HG03196 (cell line): ENCODE data around the gene APOM.

ENCODE experiments used
- ATAC-seq: cut with Tn5 transposase; IDR thresholded peaks from one replicate; pipeline ENCODE4 v1.9.1; 2021; ENCODE audit not compliant: unreplicated experiment

APOM gene

GRCh38 chr6:31677955-31678354 lies 22.3 kb downstream of the APOM start:
- ATAC-seq = no peak

- no peak for ATAC-seq
These were observed 24.8 kb downstream of the APOM start, which contains the start of gene LY6G5C for GRCh38 chr6:31680226-31681134. LY6G5C (minus strand) TSS chr6:31681067; CDS start chr6:31680373, 694 bp downstream.

GRCh38 chr6:31681135-31681671 lies 25.5 kb downstream of the APOM start:
- no peak for ATAC-seq

- ATAC-seq = no peak
These were observed 27.9 kb downstream of the APOM start for GRCh38 chr6:31683591-31683990.

- no peak for ATAC-seq
These were observed 30.8 kb downstream of the APOM start for GRCh38 chr6:31686483-31686882.

GRCh38 chr6:31687321-31687720 lies 31.6 kb downstream of the APOM start:
- ATAC-seq = no peak

- no peak for ATAC-seq
These were observed 32.4 kb downstream of the APOM start for GRCh38 chr6:31687860-31688693.

- no peak for ATAC-seq
These were observed 33.8 kb downstream of the APOM start for GRCh38 chr6:31689249-31690110.

GRCh38 chr6:31690231-31691077 lies 34.8 kb downstream of the APOM start:
- ATAC-seq = no peak

- no peak for ATAC-seq
These were observed 35.4 kb downstream of the APOM start for GRCh38 chr6:31691078-31691463.

GRCh38 chr6:31691564-31692108 lies 35.9 kb downstream of the APOM start:
- ATAC-seq = no peak

GRCh38 chr6:31692353-31692752 lies 36.7 kb downstream of the APOM start:
- no peak for ATAC-seq

- ATAC-seq = no peak
These were observed 37.2 kb downstream of the APOM start for GRCh38 chr6:31692886-31693285.

GRCh38 chr6:31693535-31693934 lies 37.8 kb downstream of the APOM start:
- no peak for ATAC-seq

GRCh38 chr6:31697555-31697954 lies 41.9 kb downstream of the APOM start:
- ATAC-seq = no peak

- ATAC-seq = no peak
These were observed 45.2 kb downstream of the APOM start for GRCh38 chr6:31700740-31701401.

GRCh38 chr6:31701666-31702404 lies 46.1 kb downstream of the APOM start:
- ATAC-seq = no peak

GRCh38 chr6:31702405-31702818 lies 46.7 kb downstream of the APOM start:
- ATAC-seq = no peak
